ENCODE measurements around the gene NDUFV2. TPM values are rescaled to one million over a fixed set of nuclear protein-coding genes. Genes with fewer than 3 reads are reported as not detected.

NDUFV2 gene
- total RNA-seq, 2 experiments from 2014 or later = 230 to 231 TPM

DNA sequence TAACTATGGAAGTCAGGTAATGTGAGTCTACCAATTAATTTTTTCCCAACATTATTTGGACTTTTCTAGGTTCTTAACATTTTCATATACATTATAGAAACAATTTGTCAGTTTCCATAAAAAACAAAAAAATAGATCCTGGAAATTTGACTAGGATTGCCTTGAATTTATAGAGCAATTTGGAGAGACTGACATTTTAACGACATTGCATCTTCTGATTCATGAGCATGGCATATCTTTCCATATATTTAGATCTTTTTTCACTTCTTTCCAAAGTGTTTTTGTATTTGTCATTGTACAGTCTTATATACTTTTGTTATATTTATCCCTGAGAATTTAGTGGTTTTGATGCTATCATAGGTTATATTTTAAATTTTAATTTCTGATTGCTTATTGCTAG lies 76.1 kb downstream of the NDUFV2 start:
- peaks cover 24% of the 10 kb centered on the region for H3K36me3 ChIP-seq (ENCODE audit: insufficient read depth, low read length)
- H3K4me3 ChIP-seq (ENCODE audit: low read length) = no peak overlapping the region
- CTCF ChIA-PET = interaction anchor here (1.5 kb wide), 1 partner anchor 105 kb away, joined by 3 read pairs; no protein-coding TSS in a partner anchor
- Mint-ChIP-seq H3K27ac (no peak overlapping the region), H3K9me3 (no peaks in the 10 kb centered on the region), H3K27me3 (no peaks in the 10 kb centered on the region), H3K4me1 (ENCODE audit: low read depth) (peaks cover 89% of the 10 kb centered on the region), H3K4me3 (no peak overlapping the region), H3K36me3 (ENCODE audit: low read depth) (peaks cover 61% of the 10 kb centered on the region)
- TF ChIP-seq, protein P1, sequence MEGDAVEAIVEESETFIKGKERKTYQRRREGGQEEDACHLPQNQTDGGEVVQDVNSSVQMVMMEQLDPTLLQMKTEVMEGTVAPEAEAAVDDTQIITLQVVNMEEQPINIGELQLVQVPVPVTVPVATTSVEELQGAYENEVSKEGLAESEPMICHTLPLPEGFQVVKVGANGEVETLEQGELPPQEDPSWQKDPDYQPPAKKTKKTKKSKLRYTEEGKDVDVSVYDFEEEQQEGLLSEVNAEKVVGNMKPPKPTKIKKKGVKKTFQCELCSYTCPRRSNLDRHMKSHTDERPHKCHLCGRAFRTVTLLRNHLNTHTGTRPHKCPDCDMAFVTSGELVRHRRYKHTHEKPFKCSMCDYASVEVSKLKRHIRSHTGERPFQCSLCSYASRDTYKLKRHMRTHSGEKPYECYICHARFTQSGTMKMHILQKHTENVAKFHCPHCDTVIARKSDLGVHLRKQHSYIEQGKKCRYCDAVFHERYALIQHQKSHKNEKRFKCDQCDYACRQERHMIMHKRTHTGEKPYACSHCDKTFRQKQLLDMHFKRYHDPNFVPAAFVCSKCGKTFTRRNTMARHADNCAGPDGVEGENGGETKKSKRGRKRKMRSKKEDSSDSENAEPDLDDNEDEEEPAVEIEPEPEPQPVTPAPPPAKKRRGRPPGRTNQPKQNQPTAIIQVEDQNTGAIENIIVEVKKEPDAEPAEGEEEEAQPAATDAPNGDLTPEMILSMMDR (IDR thresholded peaks at IDR 0.05) = no peak
- POLR2A ChIA-PET = no interaction called here
- intact Hi-C loops (cut with DNase I, micrococcal nuclease) = no loop called here
- no peak overlapping the region for H3K27ac ChIP-seq (ENCODE audit: low read depth in 1 of 2, low read length in 2 of 2)
- peaks cover 27% of the 10 kb centered on the region for H3K4me1 ChIP-seq (ENCODE audit: insufficient read depth, low read length)
- no peaks in the 10 kb centered on the region for H3K9me3 ChIP-seq (ENCODE audit: control insufficient read depth in 1 of 2, insufficient read depth in 1 of 2, low read length in 2 of 2)
- H3K27me3 ChIP-seq (ENCODE audit: control insufficient read depth in 1 of 2, insufficient read depth in 2 of 2, low read length in 2 of 2) = no peaks in the 10 kb centered on the region
- DNase-seq (no peak), ATAC-seq (ENCODE audit: poor library complexity) (no peak)

DNA sequence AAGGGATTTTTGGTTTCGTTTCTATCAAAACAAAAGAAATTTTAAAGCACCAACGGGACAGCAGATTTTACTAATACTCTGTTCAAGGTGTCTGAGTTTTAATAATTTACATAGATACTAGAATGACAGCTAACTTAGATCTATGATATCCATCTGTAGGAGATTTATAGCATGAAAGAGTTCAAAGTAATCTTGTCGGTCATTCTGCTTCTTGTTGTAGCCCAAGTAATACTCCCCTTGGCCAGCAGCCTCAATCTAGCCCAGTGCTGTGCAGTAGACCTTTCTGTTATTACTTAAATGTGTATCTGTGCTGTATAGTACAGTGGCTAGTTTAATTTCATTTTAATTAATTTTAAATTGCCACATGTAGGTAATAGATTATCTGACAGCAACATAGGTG lies 78.8 kb downstream of the NDUFV2 start:
- ATAC-seq (ENCODE audit: poor library complexity) (no peak), DNase-seq (no peak)
- Histone ChIP-seq H3K4me3 (ENCODE audit: low read length) (no peak overlapping the region), H3K27ac (ENCODE audit: low read depth in 1 of 2, low read length in 2 of 2) (no peak overlapping the region), H3K9me3 (ENCODE audit: control insufficient read depth in 1 of 2, insufficient read depth in 1 of 2, low read length in 2 of 2) (no peaks in the 10 kb centered on the region), H3K4me1 (ENCODE audit: insufficient read depth, low read length) (peaks cover 15% of the 10 kb centered on the region), H3K36me3 (ENCODE audit: insufficient read depth, low read length) (peaks cover 32% of the 10 kb centered on the region), H3K27me3 (ENCODE audit: control insufficient read depth in 1 of 2, insufficient read depth in 2 of 2, low read length in 2 of 2) (no peaks in the 10 kb centered on the region)
- ChIA-PET POLR2A (interaction anchor here (0.9 kb wide), 1 partner anchor 8 kb away, joined by 3 read pairs; no protein-coding TSS in a partner anchor), CTCF (interaction anchor here (1.0 kb wide), 1 partner anchor 21 kb away, joined by 3 read pairs; no protein-coding TSS in a partner anchor)
- intact Hi-C loops (cut with DNase I, micrococcal nuclease) = no loop called here
- H3K4me1 Mint-ChIP-seq (ENCODE audit: low read depth) = peaks cover 93% of the 10 kb centered on the region
- no peaks in the 10 kb centered on the region for H3K27me3 Mint-ChIP-seq
- no peaks in the 10 kb centered on the region for H3K9me3 Mint-ChIP-seq
- H3K27ac Mint-ChIP-seq = no peak overlapping the region
- no peak overlapping the region for H3K4me3 Mint-ChIP-seq
- TF ChIP-seq, protein P1 (IDR thresholded peaks at IDR 0.05) = no peak
- peaks cover 69% of the 10 kb centered on the region for H3K36me3 Mint-ChIP-seq (ENCODE audit: low read depth)

DNA sequence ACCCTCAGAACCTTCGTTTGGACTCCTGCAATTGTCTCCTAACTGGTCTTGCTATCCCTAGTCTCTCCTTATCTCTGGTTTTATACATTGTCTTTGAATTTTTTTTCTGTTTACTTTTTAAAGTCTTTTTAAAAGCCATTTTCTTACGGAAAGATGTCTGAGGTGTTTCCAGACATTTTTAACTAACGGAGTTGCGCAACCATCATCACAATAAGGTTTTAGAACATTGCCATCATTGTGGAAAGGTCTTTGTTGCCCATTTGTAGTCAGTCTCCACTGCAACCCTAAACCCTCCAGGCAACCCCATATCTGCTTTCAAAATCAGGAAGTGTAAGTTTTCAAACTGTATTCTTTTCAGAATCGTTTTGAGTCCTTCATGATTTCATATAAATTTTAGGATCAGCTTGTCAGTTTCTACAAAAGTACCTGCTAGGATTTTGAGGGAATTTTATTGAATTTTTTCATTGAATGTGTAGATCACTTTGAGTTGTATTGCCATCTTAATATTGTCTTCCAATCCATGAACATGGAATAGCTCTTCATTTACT lies 80.4 kb downstream of the NDUFV2 start:
- H3K4me1 Mint-ChIP-seq (ENCODE audit: low read depth) = peaks cover 82% of the 10 kb centered on the region
- no peak for DNase-seq
- peaks cover 65% of the 10 kb centered on the region for H3K36me3 Mint-ChIP-seq (ENCODE audit: low read depth)
- Histone ChIP-seq H3K4me1 (ENCODE audit: insufficient read depth, low read length) (peaks cover 9% of the 10 kb centered on the region), H3K9me3 (ENCODE audit: control insufficient read depth in 1 of 2, insufficient read depth in 1 of 2, low read length in 2 of 2) (no peaks in the 10 kb centered on the region), H3K4me3 (ENCODE audit: low read length) (no peak overlapping the region), H3K27me3 (ENCODE audit: control insufficient read depth in 1 of 2, insufficient read depth in 2 of 2, low read length in 2 of 2) (no peaks in the 10 kb centered on the region), H3K27ac (ENCODE audit: low read depth in 1 of 2, low read length in 2 of 2) (no peak overlapping the region), H3K36me3 (ENCODE audit: insufficient read depth, low read length) (peaks cover 41% of the 10 kb centered on the region)
- ChIA-PET CTCF (no interaction called here), POLR2A (no interaction called here)
- H3K9me3 Mint-ChIP-seq = no peaks in the 10 kb centered on the region
- H3K27me3 Mint-ChIP-seq = no peaks in the 10 kb centered on the region
- TF ChIP-seq, protein P1 (IDR thresholded peaks at IDR 0.05) = no peak
- no peak for ATAC-seq (ENCODE audit: poor library complexity)
- intact Hi-C loops (cut with DNase I, micrococcal nuclease) = no loop called here
- H3K27ac Mint-ChIP-seq = no peak overlapping the region
- H3K4me3 Mint-ChIP-seq = no peak overlapping the region

Other genes starting within 250 kb of the NDUFV2 start
- 100 to 1,000 TPM; 160 to 164 TPM for gene ANKRD12, start 34.1 kb downstream of the NDUFV2 start, total RNA-seq
- gene TWSG1, start 232.1 kb downstream of the NDUFV2 start, total RNA-seq = 1 to 10 TPM; 2.8 TPM